HL-60 (cell line): ENCODE results near the gene EBF3.

Source experiments
- CTCF ChIP-seq: IDR thresholded peaks from one replicate; pipeline ENCODE4 v1.5.1; 2011; ENCODE audit warnings: low read length, control low read depth, inconsistent platforms; ENCODE audit not compliant: insufficient read depth
- POLR2AphosphoS5 ChIP-seq: IDR thresholded peaks from 2 replicates; pipeline ENCODE4 v1.6.1; 2012; ENCODE audit warnings: low read depth

GRCh38 chr10:129865960-129866359, 98.1 kb downstream of the EBF3 start:
- TF ChIP-seq CTCF (no peak), POLR2AphosphoS5 (no peak)
